ENCODE results near the gene MRPL44. TPM values are rescaled to one million over a fixed set of nuclear protein-coding genes. Genes with fewer than 3 reads are reported as not detected.

The MRPL44 gene
- total and polyA plus RNA-seq, 2 of the 13 experiments (the other 11 are each of a cell fraction or from before 2014, with no cell fraction given), result 38.4 to 78.0 TPM

DNA sequence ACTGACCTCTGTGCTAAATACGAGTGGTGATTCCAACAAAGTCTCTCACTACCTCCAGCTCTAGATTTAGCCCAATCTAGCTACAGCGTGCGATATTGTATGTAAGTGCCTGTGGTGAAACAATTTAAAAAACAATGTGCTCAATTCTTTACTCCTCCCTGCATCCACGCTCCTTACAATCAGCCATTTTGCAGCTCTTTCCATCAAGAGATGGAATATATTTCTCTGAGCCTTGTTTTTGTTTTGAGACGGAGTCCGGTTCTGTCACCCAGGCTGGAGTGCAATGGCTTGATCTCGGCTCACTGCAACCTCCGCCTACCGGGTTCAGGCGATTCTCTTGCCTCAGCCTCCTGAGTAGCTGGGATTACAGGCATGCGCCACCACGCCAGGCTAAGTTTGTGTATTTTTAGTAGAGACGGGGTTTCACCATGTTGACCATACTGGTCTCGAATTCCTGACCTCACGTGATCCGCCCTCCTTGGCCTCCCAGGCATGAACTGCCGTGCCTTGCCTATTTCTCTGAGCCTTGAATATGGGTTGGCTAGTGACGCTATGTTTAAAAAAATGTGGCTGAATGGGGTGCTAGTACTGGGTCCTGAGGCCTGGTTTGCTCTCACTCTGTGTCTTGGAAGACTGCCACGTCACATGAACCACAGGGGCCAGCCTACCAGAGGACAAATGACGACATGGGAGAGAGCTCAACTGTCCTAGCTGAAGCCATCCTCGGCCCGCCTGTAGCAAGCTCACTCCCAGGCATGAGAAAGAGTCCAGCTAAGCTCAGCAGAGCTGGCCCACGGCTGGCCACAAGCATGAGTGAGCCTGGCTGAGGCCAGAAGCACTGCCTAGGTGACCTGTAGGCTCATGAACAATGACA, 26.9 kb upstream of the MRPL44 start (continued):
- TF ChIP-seq ZNF710 (CRISPR knock-in tag; IDR thresholded peaks at IDR 0.05; ENCODE audit: borderline replicate concordance) (peak; percentile 84; the same call in 1 of the 2 replicates), ZBTB7B (CRISPR knock-in tag; IDR thresholded peaks at IDR 0.05) (peak; percentile 16; the same call in 1 of the 2 replicates), KDM5B (CRISPR knock-in tag; IDR thresholded peaks at IDR 0.05; ENCODE audit: borderline replicate concordance) (peak; percentile 81), HNRNPL (IDR thresholded peaks at IDR 0.05; ENCODE audit: low read depth, low read length) (no peak), ZNF674 (CRISPR knock-in tag; IDR thresholded peaks at IDR 0.05; ENCODE audit: low read depth) (no peak), ZFAT (CRISPR knock-in tag; conservative IDR thresholded peaks at IDR 0.05) (no peak), ZNF234 (CRISPR knock-in tag; conservative IDR thresholded peaks at IDR 0.05) (no peak), TBP (CRISPR knock-in tag; IDR thresholded peaks at IDR 0.05) (no peak), ZNF572 (CRISPR knock-in tag; IDR thresholded peaks at IDR 0.05) (peak; percentile 16; the same call in 1 of the 2 replicates), HOXA5 (CRISPR knock-in tag; IDR thresholded peaks at IDR 0.05) (peak; percentile 82), GATAD1 (CRISPR knock-in tag; IDR thresholded peaks at IDR 0.05) (peak; percentile 66; the same call in 1 of the 2 replicates), MEF2D (CRISPR knock-in tag; IDR thresholded peaks at IDR 0.05) (peak; percentile 92)
- TF ChIP-seq, protein P1, sequence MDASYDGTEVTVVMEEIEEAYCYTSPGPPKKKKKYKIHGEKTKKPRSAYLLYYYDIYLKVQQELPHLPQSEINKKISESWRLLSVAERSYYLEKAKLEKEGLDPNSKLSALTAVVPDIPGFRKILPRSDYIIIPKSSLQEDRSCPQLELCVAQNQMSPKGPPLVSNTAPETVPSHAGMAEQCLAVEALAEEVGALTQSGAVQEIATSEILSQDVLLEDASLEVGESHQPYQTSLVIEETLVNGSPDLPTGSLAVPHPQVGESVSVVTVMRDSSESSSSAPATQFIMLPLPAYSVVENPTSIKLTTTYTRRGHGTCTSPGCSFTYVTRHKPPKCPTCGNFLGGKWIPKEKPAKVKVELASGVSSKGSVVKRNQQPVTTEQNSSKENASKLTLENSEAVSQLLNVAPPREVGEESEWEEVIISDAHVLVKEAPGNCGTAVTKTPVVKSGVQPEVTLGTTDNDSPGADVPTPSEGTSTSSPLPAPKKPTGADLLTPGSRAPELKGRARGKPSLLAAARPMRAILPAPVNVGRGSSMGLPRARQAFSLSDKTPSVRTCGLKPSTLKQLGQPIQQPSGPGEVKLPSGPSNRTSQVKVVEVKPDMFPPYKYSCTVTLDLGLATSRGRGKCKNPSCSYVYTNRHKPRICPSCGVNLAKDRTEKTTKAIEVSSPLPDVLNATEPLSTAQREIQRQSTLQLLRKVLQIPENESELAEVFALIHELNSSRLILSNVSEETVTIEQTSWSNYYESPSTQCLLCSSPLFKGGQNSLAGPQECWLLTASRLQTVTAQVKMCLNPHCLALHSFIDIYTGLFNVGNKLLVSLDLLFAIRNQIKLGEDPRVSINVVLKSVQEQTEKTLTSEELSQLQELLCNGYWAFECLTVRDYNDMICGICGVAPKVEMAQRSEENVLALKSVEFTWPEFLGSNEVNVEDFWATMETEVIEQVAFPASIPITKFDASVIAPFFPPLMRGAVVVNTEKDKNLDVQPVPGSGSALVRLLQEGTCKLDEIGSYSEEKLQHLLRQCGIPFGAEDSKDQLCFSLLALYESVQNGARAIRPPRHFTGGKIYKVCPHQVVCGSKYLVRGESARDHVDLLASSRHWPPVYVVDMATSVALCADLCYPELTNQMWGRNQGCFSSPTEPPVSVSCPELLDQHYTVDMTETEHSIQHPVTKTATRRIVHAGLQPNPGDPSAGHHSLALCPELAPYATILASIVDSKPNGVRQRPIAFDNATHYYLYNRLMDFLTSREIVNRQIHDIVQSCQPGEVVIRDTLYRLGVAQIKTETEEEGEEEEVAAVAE (CRISPR knock-in tag; IDR thresholded peaks at IDR 0.05; ENCODE audit: borderline replicate concordance), result peak; percentile 78
- TF ChIP-seq, protein P2, sequence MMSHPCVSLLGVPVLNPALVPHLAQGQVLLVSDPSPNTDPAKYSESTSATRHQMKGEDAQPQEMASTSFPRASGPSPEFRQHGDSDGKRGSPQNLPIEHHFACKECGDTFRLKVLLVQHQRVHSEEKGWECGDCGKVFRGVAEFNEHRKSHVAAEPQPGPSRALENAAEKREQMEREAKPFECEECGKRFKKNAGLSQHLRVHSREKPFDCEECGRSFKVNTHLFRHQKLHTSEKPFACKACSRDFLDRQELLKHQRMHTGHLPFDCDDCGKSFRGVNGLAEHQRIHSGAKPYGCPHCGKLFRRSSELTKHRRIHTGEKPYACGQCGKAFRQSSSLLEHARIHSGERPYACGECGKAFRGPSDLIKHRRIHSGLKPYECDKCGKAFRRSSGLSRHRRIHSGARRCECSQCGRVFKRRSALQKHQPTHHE (CRISPR knock-in tag; IDR thresholded peaks at IDR 0.05; ENCODE audit: borderline replicate concordance), result peak; percentile 92
- TF ChIP-seq, protein P3, sequence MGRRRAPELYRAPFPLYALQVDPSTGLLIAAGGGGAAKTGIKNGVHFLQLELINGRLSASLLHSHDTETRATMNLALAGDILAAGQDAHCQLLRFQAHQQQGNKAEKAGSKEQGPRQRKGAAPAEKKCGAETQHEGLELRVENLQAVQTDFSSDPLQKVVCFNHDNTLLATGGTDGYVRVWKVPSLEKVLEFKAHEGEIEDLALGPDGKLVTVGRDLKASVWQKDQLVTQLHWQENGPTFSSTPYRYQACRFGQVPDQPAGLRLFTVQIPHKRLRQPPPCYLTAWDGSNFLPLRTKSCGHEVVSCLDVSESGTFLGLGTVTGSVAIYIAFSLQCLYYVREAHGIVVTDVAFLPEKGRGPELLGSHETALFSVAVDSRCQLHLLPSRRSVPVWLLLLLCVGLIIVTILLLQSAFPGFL (CRISPR knock-in tag; IDR thresholded peaks at IDR 0.05), result no peak
- TF ChIP-seq, protein P4, sequence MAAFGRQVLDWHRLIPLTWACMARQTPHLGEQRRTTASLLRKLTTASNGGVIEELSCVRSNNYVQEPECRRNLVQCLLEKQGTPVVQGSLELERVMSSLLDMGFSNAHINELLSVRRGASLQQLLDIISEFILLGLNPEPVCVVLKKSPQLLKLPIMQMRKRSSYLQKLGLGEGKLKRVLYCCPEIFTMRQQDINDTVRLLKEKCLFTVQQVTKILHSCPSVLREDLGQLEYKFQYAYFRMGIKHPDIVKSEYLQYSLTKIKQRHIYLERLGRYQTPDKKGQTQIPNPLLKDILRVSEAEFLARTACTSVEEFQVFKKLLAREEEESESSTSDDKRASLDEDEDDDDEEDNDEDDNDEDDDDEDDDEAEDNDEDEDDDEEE (CRISPR knock-in tag; IDR thresholded peaks at IDR 0.05), result peak; percentile 85; the same call in 1 of the 2 replicates

Measured in HepG2 (cell line).